Islet of Langerhans (tissue), 1 donor: ENCODE measurements around the gene PAFAH2.
"Not testable (repeated sequence)": the region's sequence is repeated elsewhere in the genome, so short reads cannot be mapped to it uniquely, and the experiment has no call there.

Source experiments
- FAIRE-seq: peaks from one replicate; lab custom pipeline; 2011; peaks lifted over from hg19 to GRCh38; lab: Jason Lieb, UNC

The PAFAH2 gene

GRCh38 chr1:26010825-26011224 lies 13.0 kb upstream of the PAFAH2 start:
- FAIRE-seq: no peak

DNA sequence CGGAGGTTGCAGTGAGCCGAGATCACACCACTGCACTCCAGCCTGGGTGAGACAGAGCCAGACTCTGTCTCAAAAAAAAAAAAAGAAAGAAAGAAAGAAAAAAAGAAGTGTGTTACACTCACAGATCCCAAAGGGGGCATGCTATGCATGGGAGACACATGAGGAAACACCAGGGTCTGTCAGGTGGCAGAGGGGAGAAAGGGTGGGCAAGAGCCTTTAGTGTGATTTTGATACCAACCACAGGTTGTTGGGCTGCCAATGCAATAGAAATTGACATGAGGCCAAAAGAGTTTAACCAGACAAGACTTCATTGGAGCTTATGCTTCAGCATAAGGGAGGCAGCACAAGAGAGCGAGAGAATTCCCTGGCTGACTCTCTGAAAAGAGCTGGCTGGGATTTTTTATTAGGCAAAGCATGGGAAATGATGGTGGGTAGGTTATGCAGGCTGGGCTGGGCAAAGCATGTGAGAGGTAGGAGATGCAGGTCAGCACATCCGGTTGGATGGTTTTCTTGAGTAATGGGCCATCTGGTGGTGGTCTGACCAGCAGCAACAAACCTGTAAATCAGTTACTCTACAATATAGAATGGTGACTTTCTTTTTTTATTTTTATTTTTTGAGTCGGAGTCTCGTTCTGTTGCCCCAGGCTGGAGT lies 12.1 kb upstream of the PAFAH2 start:
- FAIRE-seq: no peak

- no peak for FAIRE-seq
Measured at GRCh38 chr1:26006710-26007109, 8.8 kb upstream of the PAFAH2 start.

- no peak for FAIRE-seq
Measured at GRCh38 chr1:26005434-26006105, 7.7 kb upstream of the PAFAH2 start.

DNA sequence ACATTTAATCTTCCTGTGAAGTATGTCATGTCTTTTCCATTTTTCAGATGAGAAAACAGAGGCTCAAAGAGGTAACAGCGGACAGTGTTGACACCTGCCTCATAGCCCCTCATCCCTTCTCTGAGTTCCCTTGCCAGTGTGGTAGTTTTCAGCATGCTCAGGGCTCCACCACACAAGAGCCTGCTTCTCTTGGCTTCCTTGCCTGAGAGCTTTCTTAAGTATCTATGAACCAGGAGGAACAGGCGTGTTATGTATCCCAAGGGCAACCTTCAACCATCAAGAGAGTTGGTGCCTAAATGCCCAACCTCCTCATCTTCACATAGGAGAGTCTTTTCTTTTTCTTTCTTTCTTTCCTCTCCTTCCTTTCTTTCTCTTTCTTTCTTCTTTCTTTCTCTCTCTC lies 5.9 kb upstream of the PAFAH2 start:
- no peak for FAIRE-seq

DNA sequence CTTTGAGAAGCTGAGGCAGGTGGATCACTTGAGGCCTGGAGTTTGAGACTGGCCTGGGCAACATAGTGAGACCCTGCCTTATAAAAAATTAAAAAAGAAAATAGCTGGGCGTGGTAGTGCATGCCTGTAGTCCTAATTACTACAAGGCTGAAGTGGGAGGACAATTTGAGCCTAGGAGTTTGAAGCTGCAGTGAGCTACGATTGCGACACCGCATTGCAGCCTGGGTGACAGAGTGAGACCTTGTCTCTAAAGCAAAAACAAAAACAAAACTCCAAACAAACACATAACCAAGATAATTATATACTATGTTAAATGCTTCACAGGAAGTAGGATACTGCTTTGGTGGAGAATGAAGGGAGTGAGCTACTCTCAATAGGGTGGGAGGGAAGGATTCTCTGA lies 5.4 kb upstream of the PAFAH2 start:
- FAIRE-seq: no peak

DNA sequence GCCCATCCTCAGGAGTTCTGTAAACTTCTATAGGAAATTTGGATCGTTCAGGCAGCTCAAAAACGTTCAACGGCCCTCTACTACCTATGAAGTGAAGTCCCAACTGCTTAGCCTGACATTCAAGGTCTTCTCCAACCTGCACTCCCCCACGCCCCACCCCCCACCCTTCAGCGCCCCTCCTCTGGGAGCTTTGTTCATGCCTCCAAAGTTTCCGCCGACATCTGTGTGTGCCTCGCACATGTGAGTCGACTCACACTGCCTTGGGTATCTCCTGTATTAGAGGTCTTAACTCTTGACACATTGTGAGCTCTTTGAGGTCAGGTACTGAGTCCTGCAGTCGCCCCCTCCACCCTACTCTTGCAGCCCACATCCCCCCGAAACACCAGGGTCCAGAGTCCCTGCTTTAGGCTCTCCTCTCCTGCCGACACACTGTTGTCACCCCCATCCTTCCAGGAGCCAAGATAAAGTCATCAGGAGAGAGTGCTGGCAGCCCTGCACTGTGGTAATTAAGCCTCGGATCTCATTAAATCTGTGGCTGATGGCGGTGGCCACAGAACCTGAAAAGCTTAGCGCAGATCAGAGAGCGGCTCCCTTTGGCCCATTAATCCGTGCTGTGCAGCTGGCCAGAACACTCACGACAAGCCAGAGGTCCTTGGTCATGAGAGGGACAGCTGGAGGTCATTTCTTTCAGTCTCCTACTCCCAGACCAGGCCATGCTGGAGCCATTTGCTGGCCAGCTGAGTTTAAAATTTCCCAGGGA lies 1.4 kb upstream of the PAFAH2 start:
- no peak for FAIRE-seq

GRCh38 chr1:25996966-25997827 lies 666 bp downstream of the PAFAH2 start:
- FAIRE-seq: no peak

DNA sequence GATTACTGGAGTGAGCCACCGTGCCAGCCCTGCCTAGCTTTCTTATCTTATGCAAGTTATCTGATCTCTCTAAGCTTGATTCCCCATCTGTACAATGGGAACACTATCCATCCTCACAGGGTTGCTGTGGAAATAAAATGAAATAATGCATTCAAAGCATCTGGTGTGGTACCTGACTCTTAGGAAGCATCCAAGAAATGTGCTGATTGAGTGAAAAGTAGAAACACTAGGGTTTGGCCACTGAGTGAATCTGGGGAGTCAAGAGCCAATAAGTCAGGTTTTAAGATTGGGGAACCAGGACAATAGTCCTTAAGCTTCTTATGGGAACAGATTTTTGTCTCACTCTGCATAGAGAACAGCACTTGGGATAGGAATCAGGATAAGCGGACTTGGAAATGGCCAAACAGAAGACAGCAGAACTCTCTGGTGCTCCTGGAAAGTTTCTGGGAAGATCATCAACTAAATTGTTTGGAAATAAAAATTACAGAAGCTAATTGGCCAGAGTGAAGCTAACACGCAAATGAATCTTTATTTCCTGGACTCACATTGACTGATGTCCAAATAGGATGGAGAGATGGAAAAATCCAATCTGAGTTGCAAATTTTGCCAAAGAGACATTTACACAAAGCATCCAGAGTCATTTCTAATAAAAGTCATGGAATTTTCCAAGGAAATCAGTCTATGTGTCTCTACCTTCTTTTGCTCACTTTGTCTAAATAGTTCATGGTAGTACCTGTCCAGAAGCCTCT lies 3.3 kb downstream of the PAFAH2 start:
- no peak for FAIRE-seq

DNA sequence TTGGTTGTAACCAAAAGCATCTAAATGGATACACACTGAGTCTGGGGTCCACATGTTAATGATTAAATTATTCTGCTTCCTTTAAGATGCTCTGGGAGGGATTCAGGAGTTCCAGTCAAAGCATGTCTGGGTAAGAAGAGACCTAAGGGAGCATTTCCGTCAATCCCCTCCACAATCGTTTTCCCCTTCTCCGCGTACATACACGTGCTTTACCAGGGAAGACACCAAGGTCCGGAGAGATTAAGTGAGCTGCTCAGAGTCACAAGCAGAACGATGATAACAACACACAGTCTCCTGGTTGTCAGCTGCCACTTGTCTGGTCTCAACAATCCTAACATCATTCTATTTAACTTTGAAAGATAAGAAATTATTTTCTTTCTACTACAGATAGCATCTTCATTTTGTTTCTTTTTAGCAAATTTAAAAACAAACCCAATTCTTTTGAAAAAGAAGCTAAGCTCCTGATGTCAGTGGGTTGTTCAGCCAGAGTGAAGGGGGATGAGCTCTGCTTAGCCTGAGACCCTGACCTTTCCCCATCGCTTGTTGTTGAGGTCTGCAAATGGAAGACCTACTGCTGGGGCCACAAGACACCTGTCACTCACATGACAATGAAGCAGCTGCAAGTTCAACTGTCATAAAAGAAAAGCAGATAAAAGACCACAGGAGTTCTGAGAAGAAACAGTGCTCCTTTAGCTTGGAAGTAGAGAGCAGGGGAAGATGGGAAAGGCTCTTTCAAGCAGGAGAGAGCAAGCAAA lies 4.5 kb downstream of the PAFAH2 start:
- no peak for FAIRE-seq

DNA sequence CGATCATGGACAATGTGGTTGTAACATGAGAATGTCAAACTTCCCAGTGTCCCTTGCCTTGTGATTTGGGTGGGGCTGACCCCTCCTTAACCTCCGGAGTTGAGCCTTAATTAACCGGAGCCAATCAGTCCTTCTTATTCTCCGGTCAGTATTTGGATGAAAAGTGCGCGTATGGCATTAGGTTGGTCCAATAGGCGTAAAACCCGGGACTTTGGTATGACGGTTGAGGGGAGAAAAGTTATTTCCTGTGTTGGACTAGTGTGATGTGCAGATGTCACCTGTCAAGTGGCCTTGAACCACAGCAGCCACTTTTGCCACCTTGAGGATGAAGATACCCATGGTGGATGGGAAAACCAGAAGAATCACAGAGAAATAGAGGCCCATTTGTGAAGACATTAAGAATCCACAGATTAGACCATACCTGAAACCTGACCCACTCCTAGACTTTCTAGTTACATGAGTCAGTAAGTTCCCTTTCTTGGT lies 5.1 kb downstream of the PAFAH2 start:
- no peak for FAIRE-seq

DNA sequence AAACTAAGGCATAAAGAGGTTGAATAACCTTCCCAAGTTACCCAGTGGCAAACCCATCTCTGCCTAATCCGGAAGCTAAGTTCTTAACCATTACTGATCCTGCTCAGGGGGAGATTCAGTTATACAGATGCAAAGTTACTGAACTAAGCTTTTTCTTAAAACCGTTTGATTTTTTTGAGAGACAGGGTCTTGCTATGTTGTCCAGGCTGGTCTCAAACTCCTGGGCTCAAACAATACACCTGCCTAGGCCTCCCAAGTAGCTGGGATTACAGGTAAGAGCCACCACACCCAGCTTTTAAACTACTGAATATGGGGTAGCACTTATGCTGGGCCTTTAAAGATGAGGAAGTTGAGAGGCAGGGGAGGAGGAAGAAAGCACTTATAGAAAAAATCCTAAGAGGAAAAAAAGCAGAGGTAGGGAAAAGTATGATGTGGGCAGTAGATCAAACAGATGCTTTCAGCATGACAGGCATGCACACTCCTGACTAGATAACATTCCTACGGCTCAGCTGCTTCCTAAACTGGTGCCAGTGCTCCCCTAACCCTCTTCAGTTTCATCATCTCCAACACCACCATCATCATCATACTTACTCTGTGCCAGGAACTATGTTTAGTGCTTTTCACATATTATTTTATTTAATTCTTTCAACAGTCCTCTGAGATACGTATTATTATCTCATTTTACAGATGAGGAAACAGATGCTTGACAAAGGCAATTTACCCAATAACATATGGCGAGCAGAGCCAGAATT lies 5.8 kb downstream of the PAFAH2 start:
- no peak for FAIRE-seq

- no peak for FAIRE-seq
Measured at GRCh38 chr1:25990702-25991395, 7.0 kb downstream of the PAFAH2 start.

GRCh38 chr1:25990251-25990650 lies 7.6 kb downstream of the PAFAH2 start:
- no peak for FAIRE-seq

- no peak for FAIRE-seq
Measured at GRCh38 chr1:25989440-25990234, 8.2 kb downstream of the PAFAH2 start.

- FAIRE-seq: no peak
Measured at GRCh38 chr1:25987951-25988350, 9.9 kb downstream of the PAFAH2 start.

- not testable (repeated sequence) for FAIRE-seq
Measured at GRCh38 chr1:25986773-25987172, 11.1 kb downstream of the PAFAH2 start.

DNA sequence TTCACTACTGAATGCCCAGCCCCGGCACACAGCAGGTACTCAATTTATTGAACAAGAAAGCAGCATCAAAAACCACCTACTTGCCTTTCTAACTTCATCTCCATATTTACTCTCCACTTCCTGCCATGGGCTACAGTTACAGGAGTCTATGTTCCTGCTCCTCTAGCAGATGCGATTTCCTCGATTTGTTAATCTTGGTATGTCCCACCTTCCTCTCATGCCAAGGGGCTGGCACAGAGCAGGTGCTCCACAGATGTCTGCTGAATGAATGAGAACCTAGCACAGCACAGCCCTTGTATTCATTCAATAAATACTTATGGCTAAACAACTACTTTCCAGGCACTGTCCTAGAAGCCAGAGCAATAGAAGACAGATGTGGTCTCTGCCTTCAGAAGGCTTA lies 12.2 kb downstream of the PAFAH2 start:
- FAIRE-seq: no peak

DNA sequence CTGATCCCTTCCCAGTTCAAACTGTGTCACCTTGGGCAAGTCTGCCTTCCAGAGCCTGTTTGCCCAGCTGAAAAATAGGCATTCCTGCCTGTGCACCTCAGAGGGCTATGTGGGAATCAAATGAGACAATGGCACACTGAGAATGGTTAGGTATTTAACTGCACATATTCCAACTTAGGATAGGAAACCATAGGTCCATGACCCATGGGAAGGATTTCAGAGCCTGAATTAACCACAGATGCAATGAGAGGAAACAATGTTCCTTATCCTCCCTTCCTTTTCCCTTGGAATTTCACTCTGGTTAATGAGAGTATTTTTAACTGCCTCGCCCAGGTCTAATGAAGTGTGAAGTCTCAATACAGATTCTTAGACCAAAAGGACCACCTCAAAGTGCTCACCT lies 12.7 kb downstream of the PAFAH2 start:
- no peak for FAIRE-seq
